ENCODE results near the gene ZNRF4.
"Not testable (repeated sequence)": the region's sequence is repeated elsewhere in the genome, so short reads cannot be mapped to it uniquely, and the experiment has no call there.

Gene ZNRF4

GRCh38 chr19:5477451-5478215, 22.4 kb downstream of the ZNRF4 start:
- DNase-seq (ENCODE audit: low read depth), result no peak

- DNase-seq (ENCODE audit: low read depth), result no peak
Measured at GRCh38 chr19:5478241-5478924, 23.2 kb downstream of the ZNRF4 start.

- no peak for DNase-seq (ENCODE audit: low read depth)
Measured at GRCh38 chr19:5478925-5479588, 23.8 kb downstream of the ZNRF4 start.

- no peak for DNase-seq (ENCODE audit: low read depth)
Measured at GRCh38 chr19:5479958-5480357, 24.7 kb downstream of the ZNRF4 start.

- DNase-seq (ENCODE audit: low read depth), result no peak
Measured at GRCh38 chr19:5480427-5480836, 25.2 kb downstream of the ZNRF4 start.

GRCh38 chr19:5481957-5482356, 26.7 kb downstream of the ZNRF4 start:
- no peak for DNase-seq (ENCODE audit: low read depth)

GRCh38 chr19:5484398-5485285, 29.4 kb downstream of the ZNRF4 start:
- DNase-seq (ENCODE audit: low read depth), result no peak

GRCh38 chr19:5485286-5485636, 30.0 kb downstream of the ZNRF4 start:
- no peak for DNase-seq (ENCODE audit: low read depth)

GRCh38 chr19:5485658-5486057, 30.4 kb downstream of the ZNRF4 start:
- not testable (repeated sequence) for DNase-seq (ENCODE audit: low read depth)

- no peak for DNase-seq (ENCODE audit: low read depth)
Measured at GRCh38 chr19:5487222-5487621, 32.0 kb downstream of the ZNRF4 start.

- no peak for DNase-seq (ENCODE audit: low read depth)
Measured at GRCh38 chr19:5489551-5489950, 34.3 kb downstream of the ZNRF4 start.

- DNase-seq (ENCODE audit: low read depth), result no peak
Measured at GRCh38 chr19:5491565-5491964, 36.3 kb downstream of the ZNRF4 start.

- no peak for DNase-seq (ENCODE audit: low read depth)
Measured at GRCh38 chr19:5492281-5492634, 37.0 kb downstream of the ZNRF4 start.

GRCh38 chr19:5492635-5493409, 37.6 kb downstream of the ZNRF4 start:
- DNase-seq (ENCODE audit: low read depth), result no peak

GRCh38 chr19:5494773-5495172, 39.6 kb downstream of the ZNRF4 start:
- no peak for DNase-seq (ENCODE audit: low read depth)

GRCh38 chr19:5495792-5496191, 40.6 kb downstream of the ZNRF4 start:
- no peak for DNase-seq (ENCODE audit: low read depth)

- no peak for DNase-seq (ENCODE audit: low read depth)
Measured at GRCh38 chr19:5497297-5497696, 42.1 kb downstream of the ZNRF4 start.

- DNase-seq (ENCODE audit: low read depth), result no peak
Measured at GRCh38 chr19:5498830-5499550, 43.8 kb downstream of the ZNRF4 start.

GRCh38 chr19:5501907-5502306, 46.7 kb downstream of the ZNRF4 start:
- no peak for DNase-seq (ENCODE audit: low read depth)

- DNase-seq (ENCODE audit: low read depth), result no peak
Measured at GRCh38 chr19:5503598-5503997, 48.4 kb downstream of the ZNRF4 start.

GRCh38 chr19:5504114-5504513, 48.9 kb downstream of the ZNRF4 start:
- DNase-seq (ENCODE audit: low read depth), result no peak
